Measurements from ENCODE around the gene HTR3C.

- no peak for TF ChIP-seq CTCF (IDR thresholded peaks at IDR 0.05)
- TF ChIP-seq ZFX (IDR thresholded peaks at IDR 0.05; ENCODE audit: borderline replicate concordance) = no peak
These were observed 44.7 kb upstream of the HTR3C start for GRCh38 chr3:184008161-184008560.

Data from 22Rv1 (cell line).